GM19463 (cell line): ENCODE results near the gene MNAT1.
"Not testable (repeated sequence)": the region's sequence is repeated elsewhere in the genome, so short reads cannot be mapped to it uniquely, and the experiment has no call there.

Experiments
- ATAC-seq: cut with Tn5 transposase; IDR thresholded peaks from one replicate; pipeline ENCODE4 v1.9.1; 2021; ENCODE audit warnings: mild to moderate bottlenecking, moderate library complexity; ENCODE audit not compliant: unreplicated experiment

MNAT1 gene

GRCh38 chr14:60734465-60735242 is at the start of gene MNAT1:
MNAT1 (plus strand) TSS chr14:60734761; CDS start chr14:60734863, 102 bp downstream.
- peak; percentile 96 for ATAC-seq

- ATAC-seq = no peak
These were observed 47.7 kb upstream of the MNAT1 start for GRCh38 chr14:60686865-60687264.

GRCh38 chr14:60691383-60692113 is 43.0 kb upstream of the MNAT1 start:
- ATAC-seq = no peak

- no peak for ATAC-seq
These were observed 39.2 kb upstream of the MNAT1 start for GRCh38 chr14:60695327-60695726.

- no peak for ATAC-seq
These were observed 34.0 kb upstream of the MNAT1 start for GRCh38 chr14:60700598-60700997.

GRCh38 chr14:60705100-60705499 is 29.5 kb upstream of the MNAT1 start:
- ATAC-seq = no peak

- ATAC-seq = no peak
These were observed 26.7 kb upstream of the MNAT1 start for GRCh38 chr14:60707858-60708257.

GRCh38 chr14:60710494-60710893 is 24.1 kb upstream of the MNAT1 start:
- ATAC-seq = no peak

- no peak for ATAC-seq
These were observed 21.0 kb upstream of the MNAT1 start for GRCh38 chr14:60713513-60713912.

- no peak for ATAC-seq
These were observed 14.2 kb upstream of the MNAT1 start for GRCh38 chr14:60720391-60720790.

GRCh38 chr14:60720962-60721325 is 13.6 kb upstream of the MNAT1 start:
- no peak for ATAC-seq

GRCh38 chr14:60721326-60722106 is 13.0 kb upstream of the MNAT1 start:
- ATAC-seq = peak; percentile 37

GRCh38 chr14:60722107-60722356 is 12.5 kb upstream of the MNAT1 start:
- ATAC-seq = no peak

- peak; percentile 33 for ATAC-seq
These were observed 12.0 kb upstream of the MNAT1 start for GRCh38 chr14:60722357-60723115.

GRCh38 chr14:60723116-60723906 is 11.2 kb upstream of the MNAT1 start:
- ATAC-seq = peak; percentile 38

GRCh38 chr14:60723907-60724618 is 10.5 kb upstream of the MNAT1 start, which contains the start of gene SIX4:
SIX4 (minus strand) TSS chr14:60724351; CDS start chr14:60724074, 277 bp downstream.
- peak; percentile 49 for ATAC-seq

- ATAC-seq = not testable (repeated sequence)
These were observed 3.3 kb upstream of the MNAT1 start for GRCh38 chr14:60731291-60731690.

GRCh38 chr14:60732840-60733483 is 1.6 kb upstream of the MNAT1 start:
- no peak for ATAC-seq

- ATAC-seq = no peak
These were observed 855 bp downstream of the MNAT1 start for GRCh38 chr14:60735416-60735815.
